KMS-11 (cell line): ENCODE data around the gene ZNF423.

Experiments used
- H2AFZ ChIP-seq: fragments of 200-600 bp; sonication (generic); 2 replicates; pipeline ENCODE4 v1.6.1; 2016; ENCODE audit warnings: antibody characterized with exemption, mixed run types, low read depth
- H3K27ac ChIP-seq: fragments of 200-600 bp; sonication (generic); 2 replicates; pipeline ENCODE4 v1.6.1; 2016; ENCODE audit warnings: mild to moderate bottlenecking, mixed run types
- H3K27me3 ChIP-seq: fragments of 200-600 bp; sonication (generic); 2 replicates; pipeline ENCODE4 v1.6.1; 2017; ENCODE audit warnings: mild to moderate bottlenecking, low read depth, mixed run types, moderate library complexity; ENCODE audit not compliant: insufficient read depth
- H3K36me3 ChIP-seq: fragments of 200-600 bp; sonication (generic); 2 replicates; pipeline ENCODE4 v1.6.1; 2017; ENCODE audit warnings: mild to moderate bottlenecking, mixed run types; ENCODE audit not compliant: insufficient read depth
- H3K4me1 ChIP-seq: fragments of 200-600 bp; sonication (generic); 2 replicates; pipeline ENCODE4 v1.6.1; 2016; ENCODE audit warnings: mild to moderate bottlenecking, low read depth, mixed run types; ENCODE audit not compliant: poor library complexity, severe bottlenecking
- H3K4me2 ChIP-seq: fragments of 200-600 bp; sonication (generic); 2 replicates; pipeline ENCODE4 v1.7.0; 2016; ENCODE audit warnings: mild to moderate bottlenecking, mixed run types
- H3K4me3 ChIP-seq: fragments of 200-600 bp; sonication (generic); IDR thresholded peaks from 2 replicates; pipeline ENCODE4 v1.6.1; 2017; ENCODE audit warnings: low read depth, low read length, mixed read lengths; ENCODE audit not compliant: insufficient read depth
- H3K79me2 ChIP-seq: fragments of 200-600 bp; sonication (generic); 2 replicates; pipeline ENCODE4 v1.6.1; 2016; ENCODE audit warnings: low read depth, mixed run types; ENCODE audit not compliant: insufficient read depth
- H3K9ac ChIP-seq: fragments of 200-600 bp; sonication (generic); 2 replicates; pipeline ENCODE4 v1.6.1; 2016; ENCODE audit warnings: mild to moderate bottlenecking, mixed run types
- H4K20me1 ChIP-seq: fragments of 200-600 bp; sonication (generic); 2 replicates; pipeline ENCODE4 v1.6.1; 2016; ENCODE audit warnings: mild to moderate bottlenecking, mixed run types; ENCODE audit not compliant: insufficient read depth
- TF ChIP-seq, protein P1 (sequence below): fragments of 200-600 bp; sonication (generic); conservative IDR thresholded peaks from 2 replicates; pipeline ENCODE4 v1.6.1; 2017; ENCODE audit warnings: low read depth, mild to moderate bottlenecking, antibody characterized with exemption, low read length, moderate library complexity, mixed read lengths

Gene ZNF423

GRCh38 chr16:49580751-49581303 is 275.1 kb downstream of the ZNF423 start:
- Histone ChIP-seq H2AFZ (no peak overlapping the region), H3K79me2 (no peaks in the 10 kb centered on the region), H3K4me1 (no peaks in the 10 kb centered on the region), H3K9ac (no peak overlapping the region), H3K27me3 (no peaks in the 10 kb centered on the region), H4K20me1 (no peaks in the 10 kb centered on the region), H3K4me3 (no peak overlapping the region), H3K27ac (no peak overlapping the region), H3K36me3 (no peaks in the 10 kb centered on the region), H3K4me2 (no peak overlapping the region)
- TF ChIP-seq, protein P1, sequence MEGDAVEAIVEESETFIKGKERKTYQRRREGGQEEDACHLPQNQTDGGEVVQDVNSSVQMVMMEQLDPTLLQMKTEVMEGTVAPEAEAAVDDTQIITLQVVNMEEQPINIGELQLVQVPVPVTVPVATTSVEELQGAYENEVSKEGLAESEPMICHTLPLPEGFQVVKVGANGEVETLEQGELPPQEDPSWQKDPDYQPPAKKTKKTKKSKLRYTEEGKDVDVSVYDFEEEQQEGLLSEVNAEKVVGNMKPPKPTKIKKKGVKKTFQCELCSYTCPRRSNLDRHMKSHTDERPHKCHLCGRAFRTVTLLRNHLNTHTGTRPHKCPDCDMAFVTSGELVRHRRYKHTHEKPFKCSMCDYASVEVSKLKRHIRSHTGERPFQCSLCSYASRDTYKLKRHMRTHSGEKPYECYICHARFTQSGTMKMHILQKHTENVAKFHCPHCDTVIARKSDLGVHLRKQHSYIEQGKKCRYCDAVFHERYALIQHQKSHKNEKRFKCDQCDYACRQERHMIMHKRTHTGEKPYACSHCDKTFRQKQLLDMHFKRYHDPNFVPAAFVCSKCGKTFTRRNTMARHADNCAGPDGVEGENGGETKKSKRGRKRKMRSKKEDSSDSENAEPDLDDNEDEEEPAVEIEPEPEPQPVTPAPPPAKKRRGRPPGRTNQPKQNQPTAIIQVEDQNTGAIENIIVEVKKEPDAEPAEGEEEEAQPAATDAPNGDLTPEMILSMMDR, result no peak

DNA sequence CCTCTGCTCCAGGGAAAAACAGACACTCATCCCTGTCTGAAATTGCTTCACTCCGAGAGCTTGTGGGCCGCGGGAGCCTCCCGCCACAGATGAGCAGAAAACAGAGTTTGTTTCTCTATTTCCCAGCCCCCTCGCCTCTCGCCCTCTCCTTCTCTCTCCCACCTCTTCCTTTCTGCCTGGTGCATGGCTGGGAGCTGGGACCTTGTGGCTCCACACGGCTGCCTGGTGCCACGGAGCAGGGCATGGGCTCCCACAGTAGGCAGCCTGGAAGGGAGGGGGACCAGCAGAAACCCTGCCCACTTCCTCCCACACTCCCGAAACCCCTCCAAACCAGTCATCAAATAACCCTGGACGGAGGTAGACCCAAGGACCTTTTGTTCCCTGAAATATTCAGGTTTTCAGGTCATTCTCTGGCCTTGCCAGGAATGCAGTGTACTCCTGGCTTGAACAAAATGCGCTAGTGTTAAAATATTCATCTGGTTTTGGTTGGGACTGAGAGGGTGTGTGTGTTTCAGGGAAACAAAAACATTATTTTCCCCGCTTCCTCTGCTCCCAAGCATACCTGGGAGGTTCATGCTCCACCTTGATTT is 277.4 kb downstream of the ZNF423 start:
- Histone ChIP-seq H3K36me3 (no peaks in the 10 kb centered on the region), H2AFZ (no peak overlapping the region), H3K27ac (no peak overlapping the region), H3K9ac (no peak overlapping the region), H3K4me3 (no peak overlapping the region), H4K20me1 (no peaks in the 10 kb centered on the region), H3K4me2 (no peak overlapping the region), H3K79me2 (no peaks in the 10 kb centered on the region), H3K4me1 (no peaks in the 10 kb centered on the region), H3K27me3 (no peaks in the 10 kb centered on the region)
- TF ChIP-seq, protein P1, result no peak

DNA sequence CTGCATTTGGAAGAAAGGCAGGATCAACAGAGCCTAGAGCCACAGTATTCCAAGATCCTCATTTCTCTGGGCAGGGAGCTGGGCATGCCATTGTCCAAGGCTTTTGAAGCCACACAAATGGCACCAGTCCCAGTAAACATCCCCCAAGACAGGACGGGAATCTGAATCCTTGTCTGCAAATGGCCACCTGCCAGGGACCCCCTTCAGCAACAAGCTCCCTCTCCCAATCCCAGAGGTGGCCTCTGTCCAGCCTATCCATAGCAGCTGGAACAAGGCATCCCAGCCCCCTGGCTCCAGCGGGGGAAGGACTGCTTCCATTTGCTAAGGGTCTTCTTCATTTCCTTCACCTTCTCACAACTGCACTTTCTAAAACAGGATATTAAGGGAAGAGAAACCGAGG is 277.9 kb downstream of the ZNF423 start:
- Histone ChIP-seq H3K4me1 (no peaks in the 10 kb centered on the region), H3K79me2 (no peaks in the 10 kb centered on the region), H3K4me3 (no peak overlapping the region), H3K27me3 (no peaks in the 10 kb centered on the region), H3K4me2 (no peak overlapping the region), H3K9ac (no peak overlapping the region), H4K20me1 (no peaks in the 10 kb centered on the region), H3K36me3 (no peaks in the 10 kb centered on the region), H2AFZ (no peak overlapping the region), H3K27ac (no peak overlapping the region)
- TF ChIP-seq, protein P1, result no peak

DNA sequence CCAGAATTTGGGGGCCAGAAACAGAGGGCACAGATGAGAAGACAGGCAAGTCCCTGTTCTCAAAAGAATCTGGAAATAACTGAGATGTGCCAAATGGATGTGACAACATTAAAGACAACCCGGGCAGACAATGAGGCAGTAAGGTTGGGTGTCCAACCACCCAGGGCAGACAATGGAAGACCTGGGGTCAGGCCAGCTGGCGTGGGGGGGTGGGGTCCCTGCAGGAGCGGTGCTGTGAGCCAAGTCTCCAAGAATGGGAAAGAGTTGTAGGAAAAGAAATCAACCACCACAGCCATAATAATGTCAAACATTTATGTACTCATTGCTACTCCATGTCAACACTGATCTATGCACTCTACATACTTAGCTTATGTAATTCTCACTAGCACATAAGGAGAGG is 279.0 kb downstream of the ZNF423 start:
- no peak overlapping the region for H3K9ac ChIP-seq
- H3K4me3 ChIP-seq, result no peak overlapping the region
- no peak overlapping the region for H2AFZ ChIP-seq
- H3K4me2 ChIP-seq, result no peak overlapping the region
- no peaks in the 10 kb centered on the region for H3K27me3 ChIP-seq
- no peaks in the 10 kb centered on the region for H4K20me1 ChIP-seq
- TF ChIP-seq, protein P1, result no peak
- no peaks in the 10 kb centered on the region for H3K4me1 ChIP-seq
- H3K27ac ChIP-seq, result no peak overlapping the region
- H3K36me3 ChIP-seq, result no peaks in the 10 kb centered on the region
- H3K79me2 ChIP-seq, result no peaks in the 10 kb centered on the region
